Spleen (tissue), 7 donors: ENCODE measurements around the gene SMAD3.

Experiments used
- POLR2A ChIP-seq, 3 donors: fragments of 450-650 bp; IDR thresholded peaks; one replicate each; pipeline ENCODE4 v1.5.1; 2017; ENCODE audit warnings: antibody characterized with exemption in 3 of 3, mild to moderate bottlenecking in 1 of 3
- POLR2AphosphoS5 ChIP-seq, 3 donors: sonication (generic); formaldehyde crosslinking; IDR thresholded peaks; one replicate each; pipeline ENCODE4 v1.5.1; 2017; ENCODE audit warnings: antibody characterized with exemption in 3 of 3
- TF ChIP-seq, protein P1 (sequence below), 11 experiments: fragments of 200-600 bp in 7 of 11; fragments of 450-650 bp in 4 of 11; sonication (generic) in 4 of 11; IDR thresholded peaks in 8 of 11; conservative IDR thresholded peaks in 3 of 11; 1 replicate in 7 of 11; 2 replicates in 4 of 11; pipeline versions ENCODE4 v1.4.0 to v1.8.0; 2016 to 2021; ENCODE audit warnings: antibody characterized with exemption in 11 of 11, inconsistent platforms in 4 of 11, mild to moderate bottlenecking in 1 of 11
- donor health status: DM: no; HTN: no; CAD: no; lungs with moderate emphysema.
- donor health status: DM: no; HTN: no; CAD: no.
- donor health status: DM: no; HTN: no; CAD: no.

DNA sequence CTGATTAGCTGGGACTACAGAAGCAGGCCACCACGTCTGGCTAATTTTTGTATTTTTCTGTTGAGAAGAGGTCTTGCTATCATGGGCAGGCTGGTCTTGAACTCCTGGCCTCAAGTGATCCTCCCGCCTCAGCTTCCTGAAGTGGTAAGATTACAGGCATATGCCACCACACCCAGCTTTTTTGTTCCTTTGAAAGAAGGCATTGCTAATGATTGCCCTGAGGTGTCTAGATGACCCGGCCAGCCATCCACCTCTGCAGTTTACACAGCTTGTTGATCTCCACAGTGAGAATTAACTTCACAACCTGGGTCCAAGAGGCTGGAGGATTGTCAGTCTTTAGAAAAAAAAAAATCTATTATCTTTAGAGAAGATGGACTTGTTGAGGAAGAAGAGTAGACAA lies 58.7 kb downstream of the SMAD3 start:
- TF ChIP-seq, protein P1, sequence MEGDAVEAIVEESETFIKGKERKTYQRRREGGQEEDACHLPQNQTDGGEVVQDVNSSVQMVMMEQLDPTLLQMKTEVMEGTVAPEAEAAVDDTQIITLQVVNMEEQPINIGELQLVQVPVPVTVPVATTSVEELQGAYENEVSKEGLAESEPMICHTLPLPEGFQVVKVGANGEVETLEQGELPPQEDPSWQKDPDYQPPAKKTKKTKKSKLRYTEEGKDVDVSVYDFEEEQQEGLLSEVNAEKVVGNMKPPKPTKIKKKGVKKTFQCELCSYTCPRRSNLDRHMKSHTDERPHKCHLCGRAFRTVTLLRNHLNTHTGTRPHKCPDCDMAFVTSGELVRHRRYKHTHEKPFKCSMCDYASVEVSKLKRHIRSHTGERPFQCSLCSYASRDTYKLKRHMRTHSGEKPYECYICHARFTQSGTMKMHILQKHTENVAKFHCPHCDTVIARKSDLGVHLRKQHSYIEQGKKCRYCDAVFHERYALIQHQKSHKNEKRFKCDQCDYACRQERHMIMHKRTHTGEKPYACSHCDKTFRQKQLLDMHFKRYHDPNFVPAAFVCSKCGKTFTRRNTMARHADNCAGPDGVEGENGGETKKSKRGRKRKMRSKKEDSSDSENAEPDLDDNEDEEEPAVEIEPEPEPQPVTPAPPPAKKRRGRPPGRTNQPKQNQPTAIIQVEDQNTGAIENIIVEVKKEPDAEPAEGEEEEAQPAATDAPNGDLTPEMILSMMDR (IDR thresholded peaks at IDR 0.05 in 8 of 11, conservative IDR thresholded peaks at IDR 0.05 in 3 of 11), result no peak
- TF ChIP-seq POLR2AphosphoS5 (IDR thresholded peaks at IDR 0.05) (no peak), POLR2A (IDR thresholded peaks at IDR 0.05) (no peak)
